Hematopoietic multipotent progenitor cell treated with erythropoietin and hydrocortisone succinate and interleukin-3 and kit ligand, for 6 days (in vitro differentiated cells): ENCODE measurements around the gene LMAN1L.

ENCODE experiments used
- DNase-seq: peaks from one replicate; pipeline ENCODE4 v3.0.0-alpha.2; 2015

The LMAN1L gene

GRCh38 chr15:74794248-74794969 lies 18.2 kb upstream of the LMAN1L start:
- DNase-seq, result no peak

DNA sequence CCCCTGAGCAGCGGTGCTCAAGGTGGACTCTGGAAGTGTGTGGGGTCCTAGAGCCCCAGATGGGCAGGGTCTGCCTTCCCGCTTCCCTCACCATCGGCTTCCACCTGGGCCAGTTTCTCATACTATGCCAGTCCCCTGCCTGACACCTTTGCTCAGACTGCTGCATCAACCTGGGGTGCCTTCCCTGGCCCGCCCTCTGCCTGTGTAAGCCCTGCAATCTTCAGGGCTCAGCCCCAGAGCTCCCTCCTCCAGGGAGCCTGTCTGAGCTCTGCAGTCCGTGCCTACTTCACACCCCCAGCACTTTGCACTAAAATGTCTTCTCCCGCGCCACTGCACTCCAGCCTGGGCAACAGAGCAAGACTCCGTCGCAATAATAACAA lies 17.7 kb upstream of the LMAN1L start:
- no peak for DNase-seq

DNA sequence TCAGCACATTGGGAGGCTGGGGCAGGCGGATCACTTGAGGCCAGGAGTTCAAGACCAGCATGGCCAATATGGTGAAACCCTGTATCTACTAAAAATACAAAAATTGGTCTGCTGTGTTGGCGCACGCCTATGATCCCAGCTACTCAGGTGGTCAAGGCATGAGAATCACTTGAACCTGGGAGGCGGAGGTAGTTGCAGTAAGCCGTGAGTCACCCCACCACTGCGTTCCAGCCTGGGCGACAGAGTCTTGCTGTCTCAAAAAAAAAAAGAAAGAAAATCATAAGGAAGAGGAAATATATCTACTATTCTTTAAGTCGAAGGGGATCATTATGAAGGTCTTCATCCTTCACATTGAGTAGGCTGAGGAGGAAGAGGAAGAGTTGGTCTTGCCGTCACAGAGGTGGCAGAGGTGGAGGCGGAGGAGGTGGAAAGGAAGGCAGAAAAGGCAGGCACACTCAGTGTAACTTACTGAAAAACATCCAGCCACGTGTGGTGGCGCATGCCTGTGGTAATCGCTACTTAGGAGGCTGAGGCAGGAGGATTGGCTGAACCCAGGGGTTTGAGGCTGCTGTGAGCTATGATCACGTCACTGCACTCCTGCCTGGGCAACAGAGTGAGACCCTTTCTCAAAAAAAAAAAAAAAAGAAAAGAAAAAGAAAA lies 16.5 kb upstream of the LMAN1L start:
- no peak for DNase-seq

DNA sequence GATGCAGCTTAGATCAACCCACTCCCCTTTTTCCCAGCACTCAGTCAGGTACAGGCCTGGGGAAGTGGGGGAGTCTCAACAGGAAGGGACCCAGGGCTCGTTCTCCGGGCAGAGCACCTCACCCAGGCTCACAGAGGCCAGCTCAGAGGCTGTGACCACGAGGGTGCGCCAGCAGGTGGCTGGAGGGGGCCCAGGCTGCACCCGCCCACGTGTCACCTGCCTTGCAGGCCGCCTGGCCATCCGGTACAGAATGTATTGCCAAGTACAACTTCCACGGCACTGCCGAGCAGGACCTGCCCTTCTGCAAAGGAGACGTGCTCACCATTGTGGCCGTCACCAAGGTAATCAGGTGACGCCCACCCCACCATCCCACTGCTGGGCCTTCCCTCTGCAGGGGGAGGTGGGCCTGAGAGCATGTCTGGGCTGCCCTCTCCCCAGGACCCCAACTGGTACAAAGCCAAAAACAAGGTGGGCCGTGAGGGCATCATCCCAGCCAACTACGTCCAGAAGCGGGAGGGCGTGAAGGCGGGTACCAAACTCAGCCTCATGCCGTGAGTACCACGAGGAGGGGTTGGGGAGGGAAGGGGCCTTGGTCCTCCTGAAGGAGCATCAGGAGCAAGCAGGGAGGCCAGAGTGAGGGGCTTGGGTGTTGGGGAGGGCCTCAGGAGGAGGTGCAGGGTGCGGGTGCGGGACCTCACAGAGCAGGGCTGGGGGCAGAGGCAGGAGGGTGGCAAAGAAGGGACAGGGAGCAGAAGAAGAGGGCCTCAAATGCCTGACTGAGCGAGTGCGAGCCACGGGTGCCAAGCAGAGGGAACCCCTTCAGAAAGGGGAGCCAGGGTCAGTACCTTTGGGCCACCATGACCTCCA lies 14.0 kb upstream of the LMAN1L start:
- DNase-seq, result no peak

- peak; percentile 58 for DNase-seq
These were observed 13.3 kb upstream of the LMAN1L start for GRCh38 chr15:74799255-74799855.

DNA sequence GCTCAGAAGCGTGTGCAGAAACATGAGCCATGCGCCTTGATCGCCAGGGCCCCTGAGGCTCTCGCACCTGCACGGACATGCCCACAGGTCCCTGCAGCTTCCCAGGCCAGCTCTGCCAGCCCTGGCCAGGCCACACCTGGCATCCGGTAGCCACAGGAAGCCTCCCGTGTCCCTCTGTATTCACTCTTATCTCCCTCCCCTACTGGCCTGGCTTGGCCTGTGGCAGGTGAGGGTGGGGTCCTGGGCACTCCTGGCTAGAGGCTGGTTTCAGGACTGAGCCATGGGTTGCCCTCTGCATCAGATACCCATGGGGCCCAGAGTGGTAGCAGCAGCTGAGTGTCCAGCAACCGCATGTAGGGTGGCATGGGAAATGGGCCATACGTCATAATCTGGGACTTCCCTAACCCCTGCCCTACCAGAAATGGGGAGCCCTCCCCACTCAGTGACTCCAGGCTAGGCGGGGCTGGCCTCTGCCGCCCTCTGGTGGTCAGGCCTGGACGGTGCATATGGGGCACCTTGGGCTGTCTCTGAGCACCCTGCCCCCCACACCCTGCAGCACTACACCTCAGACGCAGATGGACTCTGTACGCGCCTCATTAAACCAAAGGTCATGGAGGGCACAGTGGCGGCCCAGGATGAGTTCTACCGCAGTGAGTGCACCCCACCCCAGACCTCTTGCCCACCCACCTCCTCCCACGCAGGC lies 12.6 kb upstream of the LMAN1L start:
- peak; percentile 88 for DNase-seq

DNA sequence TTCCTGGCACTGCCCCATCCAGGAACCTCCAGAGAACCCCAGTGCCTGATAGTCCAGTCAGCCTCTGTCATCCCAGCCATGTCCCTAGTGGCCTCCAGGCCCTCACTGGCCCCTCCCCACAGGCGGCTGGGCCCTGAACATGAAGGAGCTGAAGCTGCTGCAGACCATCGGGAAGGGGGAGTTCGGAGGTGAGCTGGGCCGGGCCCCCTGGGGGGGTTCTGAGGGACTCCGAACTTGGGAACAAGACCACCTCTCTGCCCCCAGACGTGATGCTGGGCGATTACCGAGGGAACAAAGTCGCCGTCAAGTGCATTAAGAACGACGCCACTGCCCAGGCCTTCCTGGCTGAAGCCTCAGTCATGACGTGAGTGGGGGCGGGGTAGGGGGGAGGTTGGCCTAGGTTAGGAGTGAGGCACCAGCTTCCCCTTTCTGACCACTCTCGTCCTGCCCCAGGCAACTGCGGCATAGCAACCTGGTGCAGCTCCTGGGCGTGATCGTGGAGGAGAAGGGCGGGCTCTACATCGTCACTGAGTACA lies 12.0 kb upstream of the LMAN1L start:
- no peak for DNase-seq

DNA sequence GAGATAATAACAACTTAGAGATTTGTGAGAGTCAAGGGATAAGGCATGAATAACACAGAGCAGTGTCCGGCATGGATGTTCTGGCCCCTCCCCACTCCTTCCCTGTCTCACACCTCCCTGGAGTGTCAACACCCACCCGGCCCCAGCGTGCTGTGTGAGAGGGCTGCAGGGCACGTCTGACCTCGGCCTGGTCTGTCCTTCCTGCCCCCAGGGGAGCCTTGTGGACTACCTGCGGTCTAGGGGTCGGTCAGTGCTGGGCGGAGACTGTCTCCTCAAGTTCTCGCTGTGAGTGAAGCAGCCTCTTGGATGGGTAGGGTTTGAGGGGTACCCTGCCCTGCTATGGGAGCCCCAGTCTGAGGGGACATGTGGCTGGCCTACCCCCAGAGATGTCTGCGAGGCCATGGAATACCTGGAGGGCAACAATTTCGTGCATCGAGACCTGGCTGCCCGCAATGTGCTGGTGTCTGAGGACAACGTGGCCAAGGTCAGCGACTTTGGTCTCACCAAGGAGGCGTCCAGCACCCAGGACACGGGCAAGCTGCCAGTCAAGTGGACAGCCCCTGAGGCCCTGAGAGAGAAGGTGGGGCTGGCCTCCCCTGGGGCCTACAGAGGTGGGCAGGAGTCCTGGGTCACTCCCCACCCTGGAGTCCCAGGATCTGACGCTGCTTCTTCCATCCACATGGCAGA lies 11.2 kb upstream of the LMAN1L start:
- DNase-seq, result no peak

DNA sequence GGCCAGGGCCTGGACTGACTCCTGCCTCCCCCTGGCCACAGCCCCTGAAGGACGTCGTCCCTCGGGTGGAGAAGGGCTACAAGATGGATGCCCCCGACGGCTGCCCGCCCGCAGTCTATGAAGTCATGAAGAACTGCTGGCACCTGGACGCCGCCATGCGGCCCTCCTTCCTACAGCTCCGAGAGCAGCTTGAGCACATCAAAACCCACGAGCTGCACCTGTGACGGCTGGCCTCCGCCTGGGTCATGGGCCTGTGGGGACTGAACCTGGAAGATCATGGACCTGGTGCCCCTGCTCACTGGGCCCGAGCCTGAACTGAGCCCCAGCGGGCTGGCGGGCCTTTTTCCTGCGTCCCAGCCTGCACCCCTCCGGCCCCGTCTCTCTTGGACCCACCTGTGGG lies 10.3 kb upstream of the LMAN1L start:
- no peak for DNase-seq

GRCh38 chr15:74802862-74803447 lies 9.7 kb upstream of the LMAN1L start:
- no peak for DNase-seq

DNA sequence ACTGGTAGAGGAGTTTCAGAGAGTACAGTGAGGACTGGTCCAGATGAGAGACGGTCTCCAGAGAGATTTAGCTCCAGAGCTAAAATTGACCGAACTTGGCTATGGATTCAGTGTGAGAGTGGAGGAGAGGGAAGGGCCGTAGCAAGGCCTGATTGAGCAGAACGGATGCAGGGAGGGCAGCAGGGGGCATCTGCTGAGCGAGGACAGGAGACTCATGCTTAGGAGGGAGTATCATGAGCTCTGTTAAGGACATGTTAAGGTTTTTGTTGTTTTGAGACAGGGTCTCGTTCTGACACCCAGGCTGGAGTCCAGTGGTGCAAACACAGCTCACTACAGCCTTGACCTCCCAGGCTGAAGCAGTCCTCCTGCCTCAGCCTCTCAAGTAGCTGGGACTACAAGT lies 7.7 kb upstream of the LMAN1L start:
- DNase-seq, result no peak

DNA sequence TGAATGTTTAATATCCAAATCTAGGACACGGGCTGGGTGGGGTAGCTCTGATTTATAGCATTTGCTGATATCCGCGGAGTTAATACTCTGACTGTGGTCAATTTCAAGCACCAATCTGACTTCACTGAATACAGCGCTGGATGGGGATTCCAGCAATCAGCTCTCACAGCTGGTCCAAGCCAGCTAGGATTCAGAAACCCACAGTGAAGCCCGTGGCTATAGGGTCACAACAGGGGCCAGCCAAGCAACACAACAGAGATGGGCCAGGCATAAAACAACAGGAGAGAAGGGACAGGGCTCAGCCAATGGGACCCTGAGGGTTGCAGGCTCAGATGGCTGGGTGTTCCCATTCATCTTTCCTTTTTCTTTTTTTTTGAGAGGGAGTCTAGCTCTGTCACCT lies 5.4 kb upstream of the LMAN1L start:
- DNase-seq, result no peak

- DNase-seq, result no peak
These were observed 4.4 kb upstream of the LMAN1L start for GRCh38 chr15:74808078-74808839.

- no peak for DNase-seq
These were observed 3.8 kb upstream of the LMAN1L start for GRCh38 chr15:74808840-74809229.

- DNase-seq, result no peak
These were observed 3.4 kb upstream of the LMAN1L start for GRCh38 chr15:74809242-74809641.

DNA sequence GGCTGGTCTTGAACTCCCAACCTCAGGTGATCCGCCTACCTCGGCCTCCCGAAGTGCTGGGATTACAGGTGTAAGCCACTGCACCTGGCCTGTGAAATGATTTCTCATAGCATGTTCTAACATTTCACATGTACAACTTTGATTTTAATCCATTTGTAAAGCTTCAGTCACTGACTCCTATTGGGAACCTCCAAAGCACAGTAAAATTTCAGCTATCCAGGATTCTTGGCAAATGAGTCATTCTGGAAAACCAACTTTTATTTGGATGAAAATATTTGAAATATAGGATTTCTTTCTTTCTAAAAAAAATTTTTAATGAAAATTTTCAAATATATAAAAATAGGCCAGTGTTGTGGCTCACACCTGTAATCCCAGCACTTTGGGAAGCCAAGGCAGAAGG lies 2.7 kb upstream of the LMAN1L start:
- no peak for DNase-seq

DNA sequence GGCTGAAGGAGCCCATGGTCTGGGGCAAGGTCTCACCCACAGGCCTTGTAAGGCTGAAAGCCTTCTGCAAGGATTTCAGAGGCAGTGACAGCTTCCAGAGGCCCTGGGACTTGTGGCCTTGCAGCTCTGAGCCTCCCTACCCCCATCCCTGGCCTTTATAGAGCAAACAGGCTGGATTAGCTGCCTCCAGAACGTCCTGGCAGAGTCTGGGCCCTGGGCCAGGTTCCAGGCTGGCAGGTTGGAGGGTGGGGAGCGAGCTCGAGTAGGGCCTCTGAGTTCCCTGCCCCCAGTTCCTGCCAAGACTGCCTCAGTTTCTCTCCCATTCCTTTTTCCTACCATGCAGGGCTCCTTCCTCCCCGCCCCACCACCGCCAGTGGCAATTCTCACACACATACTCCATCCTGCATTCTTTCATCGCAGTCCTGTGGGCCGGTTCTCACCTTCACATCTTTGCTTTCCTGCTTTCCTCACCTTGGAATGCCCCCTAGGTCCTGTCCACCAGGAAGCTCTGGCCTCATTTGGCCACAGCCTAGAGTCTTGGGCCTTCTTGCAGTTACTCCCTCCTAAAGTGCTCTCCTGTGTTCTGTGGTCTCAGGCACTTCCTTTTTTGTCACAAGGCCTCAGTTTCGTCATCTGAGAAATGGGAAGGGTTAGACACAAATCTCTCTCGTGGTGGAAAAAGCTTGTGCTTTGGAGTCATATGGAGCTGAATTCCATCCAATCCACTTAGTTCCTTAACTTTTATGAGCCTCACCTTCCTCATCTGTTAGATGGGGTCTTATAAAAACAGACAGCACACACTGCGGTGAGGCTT lies 2.7 kb downstream of the LMAN1L start:
- no peak for DNase-seq

- no peak for DNase-seq
These were observed 3.3 kb downstream of the LMAN1L start for GRCh38 chr15:74815961-74816360.

GRCh38 chr15:74816624-74817369 lies 4.2 kb downstream of the LMAN1L start:
- DNase-seq, result no peak
